GM12878 (cell line): ENCODE data around the gene RABEP2. TPM values are rescaled to one million over a fixed set of nuclear protein-coding genes. Genes with fewer than 3 reads are reported as not detected.

Source experiments
- ATAC-seq: fragments of 200-7000 bp; cut with Tn5 transposase; 3 replicates; pipeline ENCODE4 v1.9.1; 2020; ENCODE audit warnings: mild to moderate bottlenecking, moderate library complexity
- BruUV-seq: library from RNA; stranded (reverse); fragments of 400-500 nt; replicated peaks from 2 replicates; lab custom pipeline; 2021; lab: Mats Ljungman, UMichigan
- CTCF ChIA-PET: fragments of 300-600 bp; sonication (Branson Sonifier 250); formaldehyde crosslinking; extraction: SDS; loops from one replicate; lab custom pipeline; 2021; ENCODE audit warnings: inconsistent platforms; lab: Yijun Ruan, JAX
- POLR2A ChIA-PET: fragments of 350-600 bp; formaldehyde crosslinking; extraction: SDS; loops from one replicate; lab custom pipeline; 2021; ENCODE audit warnings: inconsistent platforms; lab: Charles Lee
- RAD21 ChIA-PET: fragments of 300-600 bp; sonication (Branson Sonifier 250); formaldehyde crosslinking; loops from one replicate; lab custom pipeline; 2023; ENCODE audit warnings: antibody characterized with exemption; ENCODE audit not compliant: unreplicated experiment; lab: Charles Lee
- SMC1A ChIA-PET: fragments of 300-600 bp; sonication (Branson Sonifier 250); formaldehyde crosslinking; loops from one replicate; lab custom pipeline; 2023; ENCODE audit not compliant: unreplicated experiment, uncharacterized antibody; lab: Charles Lee
- DNase-seq: peaks from one replicate; pipeline ENCODE4 v3.0.0-alpha.2; 2011; ENCODE audit warnings: low read depth, low spot score
- FAIRE-seq: peaks from 3 replicates; lab custom pipeline; 2011; peaks lifted over from hg19 to GRCh38; lab: Jason Lieb, UNC
- H2AFZ ChIP-seq: 2 replicates; pipeline ENCODE4 v1.6.0; 2011; ENCODE audit warnings: low read depth, low read length, control low read depth; ENCODE audit not compliant: control insufficient read depth
- H3K27ac ChIP-seq: 2 replicates; pipeline ENCODE4 v1.5.1; 2011; ENCODE audit warnings: control low read depth; ENCODE audit not compliant: control insufficient read depth, insufficient read depth
- H3K27me3 ChIP-seq, 2 experiments: replicated peaks in 1 of 2; 2 replicates each; pipeline versions ENCODE4 v1.6.0 to v1.6.1; 2011; ENCODE audit warnings: low read length in 1 of 2; ENCODE audit not compliant: control insufficient read depth in 2 of 2, insufficient read depth in 2 of 2
- H3K36me3 ChIP-seq, 2 experiments: 2 replicates each; pipeline ENCODE4 v1.5.1; 2011; ENCODE audit warnings: low read length in 1 of 2; ENCODE audit not compliant: control insufficient read depth in 2 of 2, insufficient read depth in 2 of 2
- H3K4me1 ChIP-seq: 2 replicates; pipeline ENCODE4 v1.6.1; 2011; ENCODE audit warnings: mild to moderate bottlenecking, low read length, moderate library complexity, mixed read lengths; ENCODE audit not compliant: control insufficient read depth, insufficient read depth
- H3K4me2 ChIP-seq: 2 replicates; pipeline ENCODE4 v1.6.0; 2011; ENCODE audit warnings: control low read depth; ENCODE audit not compliant: control insufficient read depth, insufficient read depth
- H3K4me3 ChIP-seq: fragments of 200-600 bp; sonication (generic); 2 replicates; pipeline ENCODE4 v1.5.1; 2016
- H3K79me2 ChIP-seq: 2 replicates; pipeline ENCODE4 v1.6.0; 2011; ENCODE audit warnings: low read length; ENCODE audit not compliant: control insufficient read depth, insufficient read depth
- H3K9ac ChIP-seq: 2 replicates; pipeline ENCODE4 v1.8.0; 2011; ENCODE audit warnings: low read length, control low read depth, mixed read lengths; ENCODE audit not compliant: control insufficient read depth, insufficient read depth
- H3K9me3 ChIP-seq: replicated peaks from 3 replicates; pipeline ENCODE4 v1.5.1; 2011; ENCODE audit warnings: mild to moderate bottlenecking, low read length; ENCODE audit not compliant: control insufficient read depth, insufficient read depth
- H4K20me1 ChIP-seq: 2 replicates; pipeline ENCODE4 v1.6.0; 2011; ENCODE audit not compliant: control insufficient read depth, insufficient read depth
- KDM1A ChIP-seq: fragments of 200-600 bp; sonication (generic); IDR thresholded peaks from 2 replicates; pipeline ENCODE4 v1.6.1; 2016; ENCODE audit warnings: borderline replicate concordance
- MTA3 ChIP-seq: IDR thresholded peaks from 2 replicates; pipeline ENCODE4 v1.6.1; 2012; ENCODE audit warnings: low read length, inconsistent platforms, borderline replicate concordance
- REST ChIP-seq: IDR thresholded peaks from 2 replicates; pipeline ENCODE4 v1.6.1; 2012; ENCODE audit warnings: mild to moderate bottlenecking, low read depth, low read length
- SREBF1 ChIP-seq: IDR thresholded peaks from 2 replicates; pipeline ENCODE4 v1.6.1; 2012; ENCODE audit warnings: mild to moderate bottlenecking, low read length
- ZNF384 ChIP-seq: IDR thresholded peaks from 2 replicates; pipeline ENCODE4 v1.6.1; 2012; ENCODE audit warnings: low read depth, mild to moderate bottlenecking, low read length, improper control_type of control experiment, borderline replicate concordance
- ZSCAN29 ChIP-seq: fragments of 450-650 bp; IDR thresholded peaks from 2 replicates; pipeline ENCODE4 v1.6.1; 2017; ENCODE audit warnings: mild to moderate bottlenecking, moderate library complexity
- WGBS: methylation state at CpG from one replicate; pipeline ENCODE4 v1.1.6; 2016; ENCODE audit warnings: low lambda C conversion rate; ENCODE audit not compliant: insufficient replicate concordance, insufficient coverage; ENCODE audit errors: missing lambda C conversion rate; 5-methylcytosine and 5-hydroxymethylcytosine counted together
- in situ Hi-C: fragments of 300-500 bp; cut with MboI; formaldehyde crosslinking; loops from 9 replicates; pipeline ENCODE4 v1.14.3; 2018; ENCODE audit warnings: mixed read lengths
- intact Hi-C: fragments of 100-400 bp; cut with micrococcal nuclease; formaldehyde crosslinking; loops from one replicate; pipeline ENCODE4 v1.14.2; 2022; ENCODE audit not compliant: unreplicated experiment
- polyA plus RNA-seq, 11 experiments: library from polyadenylated mRNA; depleted of rRNA in 4 of 11; unstranded in 6 of 11; stranded (reverse) in 5 of 11; fragments of >200 nt; fragmentation: Nextera tagmentation in 4 of 11; fragmentation: Illumina TruSeq in 1 of 11; extraction: Ambion mirVana in 4 of 11; extraction: Trizol in 1 of 11; gene quantifications; 1 replicate in 1 of 11; 2 replicates in 10 of 11; pipeline versions ENCODE4 v1.2.1 to v1.2.3, GENCODE V29; 2011 to 2016; ENCODE audit warnings: inconsistent platforms in 2 of 11, missing spikeins in 2 of 11, low read depth in 1 of 11
- total RNA-seq, 4 experiments: library from RNA; depleted of rRNA in 3 of 4; stranded (reverse); fragments of >200 nt in 3 of 4; fragmentation: Illumina TruSeq in 1 of 4; extraction: Trizol in 1 of 4; gene quantifications; 2 replicates each; pipeline versions ENCODE4 v1.2.1 to v1.2.3, GENCODE V29; 2013 to 2021
- TF ChIP-seq, protein P1 (sequence below): fragments of 450-650 bp; IDR thresholded peaks from 2 replicates; pipeline ENCODE4 v1.6.1; 2017; ENCODE audit warnings: mild to moderate bottlenecking
- TF ChIP-seq, protein P2 (sequence below): IDR thresholded peaks from 2 replicates; pipeline ENCODE4 v1.6.1; 2011; ENCODE audit warnings: low read depth, low read length, improper control_type of control experiment, borderline replicate concordance
- TF ChIP-seq, protein P3 (sequence below): fragments of 450-650 bp; IDR thresholded peaks from 2 replicates; pipeline ENCODE4 v1.6.1; 2016; ENCODE audit warnings: mild to moderate bottlenecking, moderate library complexity, borderline replicate concordance

The RABEP2 gene
- total and polyA plus RNA-seq, 10 of the 15 experiments (the other 5 are each of a cell fraction or from before 2014, with no cell fraction given), result 0.47 to 33.2 (median 18.6) TPM

DNA sequence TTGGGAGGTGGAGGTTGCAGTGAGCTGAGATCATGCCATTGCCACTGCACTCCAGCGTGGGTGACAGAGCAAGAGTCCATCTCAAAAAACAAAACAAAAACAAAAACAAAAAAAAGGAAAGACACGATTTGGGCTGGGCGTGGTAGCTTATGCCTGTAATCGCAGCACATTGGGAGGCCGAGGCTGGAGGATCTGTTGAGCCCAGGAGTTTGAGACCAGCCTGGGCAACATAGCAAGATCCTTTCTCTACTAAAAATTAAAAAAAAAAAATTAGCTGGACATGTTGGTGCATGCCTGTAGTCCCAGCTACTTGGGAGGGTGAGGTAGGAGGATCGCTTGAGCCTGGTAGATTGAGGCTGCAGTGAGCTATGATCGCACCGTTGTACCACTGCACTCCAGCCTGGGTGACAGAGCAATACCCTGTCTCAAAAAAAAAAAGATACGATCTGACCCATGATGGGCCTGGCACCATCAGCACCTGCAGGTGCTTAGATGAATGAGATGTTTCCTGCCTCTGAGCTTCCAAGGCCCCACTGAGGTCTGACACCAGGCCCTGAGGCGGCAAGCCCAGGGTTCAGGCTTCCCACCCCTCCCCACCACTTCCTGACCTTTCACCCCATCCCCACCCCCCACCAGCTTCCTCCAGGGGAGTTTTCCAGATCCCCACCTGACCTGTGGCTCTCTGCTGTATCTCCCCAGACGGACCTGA, 25.0 kb downstream of the RABEP2 start (continued):
- TF ChIP-seq, protein P1, sequence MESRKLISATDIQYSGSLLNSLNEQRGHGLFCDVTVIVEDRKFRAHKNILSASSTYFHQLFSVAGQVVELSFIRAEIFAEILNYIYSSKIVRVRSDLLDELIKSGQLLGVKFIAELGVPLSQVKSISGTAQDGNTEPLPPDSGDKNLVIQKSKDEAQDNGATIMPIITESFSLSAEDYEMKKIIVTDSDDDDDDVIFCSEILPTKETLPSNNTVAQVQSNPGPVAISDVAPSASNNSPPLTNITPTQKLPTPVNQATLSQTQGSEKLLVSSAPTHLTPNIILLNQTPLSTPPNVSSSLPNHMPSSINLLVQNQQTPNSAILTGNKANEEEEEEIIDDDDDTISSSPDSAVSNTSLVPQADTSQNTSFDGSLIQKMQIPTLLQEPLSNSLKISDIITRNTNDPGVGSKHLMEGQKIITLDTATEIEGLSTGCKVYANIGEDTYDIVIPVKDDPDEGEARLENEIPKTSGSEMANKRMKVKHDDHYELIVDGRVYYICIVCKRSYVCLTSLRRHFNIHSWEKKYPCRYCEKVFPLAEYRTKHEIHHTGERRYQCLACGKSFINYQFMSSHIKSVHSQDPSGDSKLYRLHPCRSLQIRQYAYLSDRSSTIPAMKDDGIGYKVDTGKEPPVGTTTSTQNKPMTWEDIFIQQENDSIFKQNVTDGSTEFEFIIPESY, result no peak
- TF ChIP-seq ZSCAN29, result no peak

DNA sequence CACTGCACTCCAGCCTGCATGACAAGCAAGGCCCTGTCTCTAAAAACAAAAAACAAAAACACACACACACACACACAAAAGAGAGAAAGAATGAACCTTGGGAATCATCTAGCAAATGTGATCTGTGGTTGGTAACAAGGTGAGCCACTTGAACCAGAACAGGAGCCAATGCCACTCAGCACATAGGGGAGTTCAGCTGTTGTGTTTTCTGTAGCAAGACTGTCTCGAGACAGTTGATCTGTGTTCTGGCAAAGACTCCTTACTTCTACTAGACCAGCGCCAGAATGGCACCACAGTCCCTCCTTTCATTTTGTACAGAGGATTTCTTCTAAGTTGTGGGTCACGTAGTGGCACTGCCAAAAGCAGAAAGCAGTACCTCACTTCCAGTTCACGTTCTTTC, 26.1 kb downstream of the RABEP2 start:
- BruUV-seq, result no TSS peak
- Histone ChIP-seq H3K4me2 (no peak overlapping the region), H3K4me1 (no peaks in the 10 kb centered on the region; the same call in 1 of the 2 replicates), H2AFZ (no peak overlapping the region), H3K36me3 (no peaks in the 10 kb centered on the region), H3K79me2 (no peaks in the 10 kb centered on the region), H3K4me3 (no peak overlapping the region), H3K9ac (no peak overlapping the region), H4K20me1 (no peaks in the 10 kb centered on the region), H3K9me3 (no peaks in the 10 kb centered on the region), H3K27me3 (no peaks in the 10 kb centered on the region), H3K27ac (no peak overlapping the region)
- RAD21 ChIA-PET, result no interaction called here
- intact Hi-C loops, result no loop called here
- WGBS, result 85% methylated on average over 4 of the region's 4 CpGs
- SMC1A ChIA-PET, result interaction anchor here (0.9 to 2.4 kb wide), 2 partner anchors 10 to 24 kb away, joined by 3 to 7 read pairs; no protein-coding TSS in a partner anchor
- CTCF ChIA-PET, result interaction anchor here (0.7 kb wide), 1 partner anchor 50 kb away, joined by 3 read pairs; no protein-coding TSS in a partner anchor
- no peak for FAIRE-seq
- POLR2A ChIA-PET, result interaction anchor here (0.6 to 1.5 kb wide), 2 partner anchors 25 to 44 kb away, joined by 5 to 6 read pairs; no protein-coding TSS in a partner anchor
- no peak for DNase-seq
- ATAC-seq, result no peak
- TF ChIP-seq KDM1A (no peak), SREBF1 (no peak), REST (no peak), ZNF384 (no peak), MTA3 (no peak)
- TF ChIP-seq, protein P2, sequence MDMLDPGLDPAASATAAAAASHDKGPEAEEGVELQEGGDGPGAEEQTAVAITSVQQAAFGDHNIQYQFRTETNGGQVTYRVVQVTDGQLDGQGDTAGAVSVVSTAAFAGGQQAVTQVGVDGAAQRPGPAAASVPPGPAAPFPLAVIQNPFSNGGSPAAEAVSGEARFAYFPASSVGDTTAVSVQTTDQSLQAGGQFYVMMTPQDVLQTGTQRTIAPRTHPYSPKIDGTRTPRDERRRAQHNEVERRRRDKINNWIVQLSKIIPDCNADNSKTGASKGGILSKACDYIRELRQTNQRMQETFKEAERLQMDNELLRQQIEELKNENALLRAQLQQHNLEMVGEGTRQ, result no peak
- TF ChIP-seq, protein P3, sequence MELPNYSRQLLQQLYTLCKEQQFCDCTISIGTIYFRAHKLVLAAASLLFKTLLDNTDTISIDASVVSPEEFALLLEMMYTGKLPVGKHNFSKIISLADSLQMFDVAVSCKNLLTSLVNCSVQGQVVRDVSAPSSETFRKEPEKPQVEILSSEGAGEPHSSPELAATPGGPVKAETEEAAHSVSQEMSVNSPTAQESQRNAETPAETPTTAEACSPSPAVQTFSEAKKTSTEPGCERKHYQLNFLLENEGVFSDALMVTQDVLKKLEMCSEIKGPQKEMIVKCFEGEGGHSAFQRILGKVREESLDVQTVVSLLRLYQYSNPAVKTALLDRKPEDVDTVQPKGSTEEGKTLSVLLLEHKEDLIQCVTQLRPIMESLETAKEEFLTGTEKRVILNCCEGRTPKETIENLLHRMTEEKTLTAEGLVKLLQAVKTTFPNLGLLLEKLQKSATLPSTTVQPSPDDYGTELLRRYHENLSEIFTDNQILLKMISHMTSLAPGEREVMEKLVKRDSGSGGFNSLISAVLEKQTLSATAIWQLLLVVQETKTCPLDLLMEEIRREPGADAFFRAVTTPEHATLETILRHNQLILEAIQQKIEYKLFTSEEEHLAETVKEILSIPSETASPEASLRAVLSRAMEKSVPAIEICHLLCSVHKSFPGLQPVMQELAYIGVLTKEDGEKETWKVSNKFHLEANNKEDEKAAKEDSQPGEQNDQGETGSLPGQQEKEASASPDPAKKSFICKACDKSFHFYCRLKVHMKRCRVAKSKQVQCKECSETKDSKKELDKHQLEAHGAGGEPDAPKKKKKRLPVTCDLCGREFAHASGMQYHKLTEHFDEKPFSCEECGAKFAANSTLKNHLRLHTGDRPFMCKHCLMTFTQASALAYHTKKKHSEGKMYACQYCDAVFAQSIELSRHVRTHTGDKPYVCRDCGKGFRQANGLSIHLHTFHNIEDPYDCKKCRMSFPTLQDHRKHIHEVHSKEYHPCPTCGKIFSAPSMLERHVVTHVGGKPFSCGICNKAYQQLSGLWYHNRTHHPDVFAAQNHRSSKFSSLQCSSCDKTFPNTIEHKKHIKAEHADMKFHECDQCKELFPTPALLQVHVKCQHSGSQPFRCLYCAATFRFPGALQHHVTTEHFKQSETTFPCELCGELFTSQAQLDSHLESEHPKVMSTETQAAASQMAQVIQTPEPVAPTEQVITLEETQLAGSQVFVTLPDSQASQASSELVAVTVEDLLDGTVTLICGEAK, result no peak
- in situ Hi-C loops, result no loop called here
